GM21447 (cell line): ENCODE results near the gene KDELR1.
A peak's percentile ranks its signal among the peaks of the same experiment; 100 is the strongest.

ENCODE experiments used
- ATAC-seq: cut with Tn5 transposase; IDR thresholded peaks from one replicate; pipeline ENCODE4 v1.9.1; 2021; ENCODE audit not compliant: unreplicated experiment

Gene KDELR1

DNA sequence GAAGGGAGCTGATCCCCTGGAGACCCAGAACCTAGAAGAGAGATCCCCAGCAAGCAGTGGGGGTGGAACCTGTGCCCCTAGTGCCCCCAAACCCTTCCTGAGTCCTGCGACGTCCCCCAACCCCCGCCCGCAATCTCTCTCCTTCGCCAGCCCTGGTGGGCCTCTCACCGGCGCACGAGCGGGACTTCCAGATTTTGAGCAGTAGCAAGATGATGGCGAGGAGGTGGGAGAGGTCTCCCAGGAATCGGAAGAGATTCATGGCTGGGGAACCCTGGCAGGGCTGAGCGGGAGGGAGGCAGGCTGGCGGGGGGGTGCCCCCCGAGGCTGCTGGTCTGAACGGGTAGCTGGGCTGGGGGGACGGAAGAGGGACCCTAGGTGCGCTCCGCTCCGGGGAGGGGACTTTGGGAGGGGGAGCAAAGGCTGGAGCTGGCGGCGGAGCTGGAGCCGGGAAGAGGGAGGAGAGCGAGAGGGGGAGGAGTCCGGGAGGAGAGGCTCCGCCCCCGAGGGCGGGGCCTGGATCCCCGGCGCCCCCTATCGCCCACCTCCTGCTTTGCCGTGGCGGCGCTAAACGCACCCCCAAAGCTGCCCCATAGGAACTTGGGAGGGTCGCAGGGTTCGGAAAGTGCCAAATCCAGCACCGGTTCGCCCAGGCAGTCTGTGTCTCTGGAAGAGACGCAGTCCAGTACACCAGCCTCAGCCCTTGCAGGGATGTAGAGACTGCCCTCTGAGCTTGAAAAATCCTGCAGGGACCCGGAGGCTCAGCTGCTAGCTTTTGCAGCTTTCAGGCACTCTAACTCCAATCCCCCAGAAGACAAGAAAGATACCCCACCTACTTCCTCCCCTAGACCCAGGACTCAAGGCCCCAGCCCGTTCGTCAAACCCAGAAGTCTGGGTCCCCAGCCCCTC is at the start of gene KDELR1:
Gene KDELR1, minus strand, starts transcription at position 452 of the 906 bp plus-strand sequence. Its CDS starts 193 bp downstream, at position 259.
- peak; percentile 69 for ATAC-seq

DNA sequence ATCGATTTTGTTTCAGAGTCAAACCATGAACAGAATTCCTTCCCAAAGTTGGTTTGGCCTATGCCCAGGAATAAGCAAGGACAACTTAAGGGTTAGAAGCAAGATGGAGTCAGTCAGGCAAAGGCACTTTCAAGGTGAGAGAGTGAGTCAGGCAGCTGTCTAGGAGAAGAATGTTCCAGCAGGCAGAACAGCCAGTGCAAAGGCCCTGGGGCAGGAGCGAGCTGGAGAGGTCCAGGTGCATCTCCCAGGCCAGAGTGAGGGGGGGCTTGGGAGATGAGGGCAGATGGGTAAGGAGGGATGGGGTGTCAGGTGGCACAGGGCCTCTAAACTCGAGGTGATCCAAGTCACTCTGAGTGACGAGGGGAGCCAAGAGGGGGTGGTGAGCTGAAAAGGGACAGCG is 45.2 kb upstream of the KDELR1 start:
- ATAC-seq, result no peak

DNA sequence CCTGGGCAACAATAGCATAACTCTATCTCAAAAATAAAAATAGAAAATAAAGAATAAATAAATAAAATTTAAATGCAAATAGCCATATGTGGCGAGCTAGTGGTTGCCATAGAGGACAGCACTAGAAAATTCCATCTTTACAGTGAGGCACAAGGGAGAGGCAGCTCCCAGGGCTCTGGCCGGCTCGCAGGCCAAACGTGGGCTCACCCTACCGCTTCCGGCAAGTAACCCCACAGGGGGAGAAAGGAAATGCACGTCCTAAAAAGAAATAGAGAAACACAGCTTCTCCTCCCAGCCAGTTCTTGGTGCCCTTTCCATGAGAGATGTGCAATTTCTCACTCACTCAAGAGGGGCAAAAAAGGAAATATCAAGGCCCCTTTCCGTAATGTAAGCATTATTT is 42.0 kb upstream of the KDELR1 start:
- ATAC-seq, result no peak

DNA sequence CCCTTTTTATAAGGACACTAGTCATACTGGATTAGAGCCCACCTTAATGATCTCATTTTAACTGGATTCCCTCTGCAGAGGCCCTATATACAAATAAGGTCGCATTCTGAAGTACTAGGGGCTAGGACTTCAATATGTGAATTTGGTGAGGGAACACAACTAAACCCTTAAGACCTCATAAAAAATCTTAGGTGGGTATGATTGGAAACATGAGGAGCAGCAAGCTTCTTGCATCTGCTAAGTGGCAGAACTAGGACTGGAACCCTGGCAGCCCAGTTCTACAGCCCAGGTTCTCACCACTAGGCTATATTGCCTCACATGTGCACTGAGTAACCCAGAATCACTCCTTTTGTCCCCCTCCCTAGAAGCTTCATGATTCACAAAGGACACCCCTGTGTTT is 37.3 kb upstream of the KDELR1 start:
- no peak for ATAC-seq

DNA sequence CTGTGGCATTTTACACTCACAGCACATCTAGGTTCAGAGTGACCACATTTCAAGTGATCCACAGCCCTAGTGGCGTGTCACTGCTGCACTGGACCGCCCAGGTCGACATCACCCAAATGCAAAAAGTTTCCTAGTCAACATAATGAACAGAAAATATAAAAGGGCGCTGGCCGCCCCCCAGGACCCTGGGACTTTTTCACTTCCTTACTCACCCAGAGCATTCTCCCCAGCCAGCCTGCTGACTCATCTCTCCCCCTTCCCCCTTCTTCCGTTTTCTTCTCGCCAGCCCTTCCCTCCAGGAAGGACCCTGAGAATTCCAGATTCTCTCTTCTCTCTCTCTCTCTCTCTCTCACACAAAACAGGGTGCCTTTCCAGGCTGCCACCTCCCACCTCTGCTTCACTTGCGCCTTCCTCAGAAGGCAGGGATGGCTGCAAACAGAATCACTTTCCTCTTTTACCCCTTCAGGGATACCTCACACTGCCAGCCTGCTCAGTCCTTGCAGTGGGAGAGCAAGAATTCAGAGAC is 33.4 kb upstream of the KDELR1 start:
- ATAC-seq, result no peak

DNA sequence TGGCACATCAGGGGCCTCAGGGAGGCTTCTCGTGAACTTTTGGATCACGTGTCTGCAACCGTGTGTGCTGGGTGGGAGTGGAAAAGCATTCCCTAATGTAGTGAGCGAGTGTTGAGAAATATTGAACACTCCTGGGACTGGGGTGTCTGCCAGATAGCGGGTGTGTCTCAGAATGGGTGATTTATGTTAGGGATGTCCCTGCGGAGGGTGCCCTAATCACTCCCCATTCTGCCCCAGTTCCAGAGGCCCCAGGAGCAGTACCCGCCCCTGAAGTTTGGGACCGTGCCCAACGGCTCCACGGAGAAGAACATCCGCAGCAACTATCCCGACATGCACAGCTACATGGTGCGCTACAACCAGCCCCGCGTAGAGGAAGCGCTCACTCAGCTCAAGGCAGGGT is 30.2 kb upstream of the KDELR1 start:
- ATAC-seq, result no peak

DNA sequence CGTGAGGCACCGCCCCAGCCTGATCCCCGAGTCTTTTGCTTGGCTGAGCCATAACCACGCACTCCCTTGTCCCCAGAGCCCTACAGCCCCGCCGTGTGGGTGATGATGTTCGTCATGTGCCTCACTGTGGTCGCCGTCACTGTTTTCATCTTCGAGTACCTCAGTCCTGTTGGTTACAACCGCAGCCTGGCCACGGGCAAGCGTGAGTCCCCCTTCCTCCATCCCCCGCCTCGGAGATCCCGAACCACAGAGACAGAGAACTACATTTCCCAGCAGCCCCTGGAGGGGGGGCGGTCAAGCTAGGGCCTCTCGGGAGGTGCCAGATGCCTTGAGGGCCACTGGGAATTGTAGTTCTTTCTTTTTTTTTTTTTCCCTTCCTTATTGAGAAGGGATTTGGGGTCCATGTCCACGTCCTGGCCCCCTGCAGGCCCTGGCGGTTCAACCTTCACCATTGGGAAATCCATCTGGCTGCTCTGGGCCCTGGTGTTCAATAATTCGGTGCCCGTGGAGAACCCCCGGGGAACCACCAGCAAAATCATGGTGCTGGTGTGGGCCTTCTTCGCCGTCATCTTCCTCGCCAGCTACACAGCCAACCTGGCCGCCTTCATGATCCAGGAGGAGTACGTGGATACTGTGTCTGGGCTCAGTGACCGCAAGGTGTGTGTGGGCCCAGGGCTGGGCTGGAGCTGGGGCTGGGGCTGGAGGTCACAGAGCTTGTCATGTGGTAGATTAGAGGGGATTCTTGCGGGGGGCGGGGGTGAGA is 28.0 kb upstream of the KDELR1 start:
- no peak for ATAC-seq

DNA sequence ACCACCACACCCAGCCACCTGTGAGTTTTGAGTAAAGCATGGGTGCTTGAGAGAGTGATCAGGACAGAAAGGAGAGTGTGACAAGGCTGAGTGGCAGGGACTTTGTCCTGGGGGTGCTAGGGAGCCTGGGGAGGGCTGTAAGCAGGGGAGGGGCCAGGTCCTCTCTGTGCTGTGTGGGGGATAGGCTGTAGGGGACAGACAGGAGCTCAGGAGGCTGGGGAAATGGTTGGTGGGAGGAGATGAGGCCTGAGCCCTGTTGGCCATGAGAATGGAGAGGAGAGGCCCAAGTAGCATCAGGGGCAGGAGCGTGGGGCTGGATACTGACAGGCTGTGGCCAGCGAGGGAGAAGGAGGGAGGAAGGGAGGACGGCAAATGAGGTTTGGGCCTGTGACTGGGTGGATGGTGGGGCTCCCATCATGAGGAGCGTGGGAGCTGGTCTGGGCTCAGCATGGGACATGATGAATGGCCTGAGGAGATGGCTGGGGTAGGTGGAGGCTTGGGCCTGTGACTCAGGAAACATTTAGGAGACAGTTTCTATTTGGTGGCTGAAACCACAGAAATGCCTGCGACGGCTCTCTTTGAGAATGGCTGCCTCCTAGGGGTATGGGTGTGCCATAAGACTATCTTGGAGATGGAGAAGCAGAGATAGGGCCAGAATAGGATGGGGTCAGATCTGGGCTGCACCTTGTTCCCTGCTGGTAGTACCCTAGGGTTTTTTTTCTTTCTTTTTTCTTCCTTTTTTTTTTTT is 27.1 kb upstream of the KDELR1 start:
- ATAC-seq, result no peak

DNA sequence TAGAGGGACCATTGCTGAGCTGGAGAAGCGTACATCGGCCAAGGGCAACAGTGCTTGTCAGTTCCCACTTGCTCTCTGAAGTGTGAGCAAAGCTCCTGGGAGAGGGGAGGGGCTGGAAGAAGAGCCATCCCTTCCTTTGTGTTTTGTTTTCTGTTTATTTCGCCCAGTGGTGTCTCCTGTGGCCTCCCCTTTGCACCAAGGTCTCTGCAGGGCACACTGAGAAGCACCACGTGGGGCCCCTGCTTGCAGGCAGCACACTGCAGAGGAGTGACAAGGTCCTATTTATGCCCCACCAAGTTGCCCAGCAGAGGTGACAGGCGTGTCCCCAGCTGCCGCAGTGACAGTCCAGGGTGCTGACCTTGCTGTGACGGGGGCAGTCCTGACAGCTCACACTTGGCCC is 26.1 kb upstream of the KDELR1 start:
- ATAC-seq, result no peak

DNA sequence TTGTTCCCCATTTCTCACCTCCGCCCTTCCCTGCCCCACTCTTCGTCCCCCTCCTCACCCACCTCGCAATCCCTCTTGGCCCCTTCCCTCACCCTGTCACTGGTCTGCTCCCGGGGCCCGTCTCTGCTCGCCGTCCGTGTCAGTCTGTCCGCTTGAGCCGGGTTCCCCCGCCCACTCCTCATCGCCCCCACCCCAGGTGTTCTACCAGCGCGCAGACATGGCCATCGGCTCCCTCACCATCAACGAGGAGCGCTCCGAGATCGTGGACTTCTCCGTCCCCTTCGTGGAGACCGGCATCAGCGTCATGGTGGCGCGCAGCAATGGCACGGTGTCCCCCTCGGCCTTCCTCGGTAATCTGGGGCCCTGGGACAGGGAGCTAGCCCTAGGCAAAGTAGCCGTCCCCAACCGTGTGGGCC is 24.5 kb upstream of the KDELR1 start:
- no peak for ATAC-seq

DNA sequence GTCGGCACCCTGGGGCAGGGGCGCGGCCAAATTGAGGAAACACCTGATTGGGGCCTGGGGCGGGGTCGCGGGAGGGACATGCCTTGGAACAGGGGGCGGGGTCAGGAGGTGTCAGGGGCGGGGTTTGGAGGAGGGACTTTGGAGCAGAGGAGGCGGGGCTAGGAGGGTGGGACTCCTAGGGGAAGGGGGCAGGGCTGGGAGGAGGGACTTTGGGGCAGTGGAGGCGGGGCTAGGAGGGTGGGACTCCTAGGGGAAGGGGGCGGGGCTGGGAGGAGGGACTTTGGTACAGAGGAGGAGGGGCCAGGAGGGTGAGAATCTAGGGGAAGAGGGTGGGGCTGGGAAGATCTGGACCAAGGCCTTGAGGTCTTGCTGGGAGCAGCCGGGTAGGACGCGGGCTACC is 24.0 kb upstream of the KDELR1 start:
- ATAC-seq, result no peak

DNA sequence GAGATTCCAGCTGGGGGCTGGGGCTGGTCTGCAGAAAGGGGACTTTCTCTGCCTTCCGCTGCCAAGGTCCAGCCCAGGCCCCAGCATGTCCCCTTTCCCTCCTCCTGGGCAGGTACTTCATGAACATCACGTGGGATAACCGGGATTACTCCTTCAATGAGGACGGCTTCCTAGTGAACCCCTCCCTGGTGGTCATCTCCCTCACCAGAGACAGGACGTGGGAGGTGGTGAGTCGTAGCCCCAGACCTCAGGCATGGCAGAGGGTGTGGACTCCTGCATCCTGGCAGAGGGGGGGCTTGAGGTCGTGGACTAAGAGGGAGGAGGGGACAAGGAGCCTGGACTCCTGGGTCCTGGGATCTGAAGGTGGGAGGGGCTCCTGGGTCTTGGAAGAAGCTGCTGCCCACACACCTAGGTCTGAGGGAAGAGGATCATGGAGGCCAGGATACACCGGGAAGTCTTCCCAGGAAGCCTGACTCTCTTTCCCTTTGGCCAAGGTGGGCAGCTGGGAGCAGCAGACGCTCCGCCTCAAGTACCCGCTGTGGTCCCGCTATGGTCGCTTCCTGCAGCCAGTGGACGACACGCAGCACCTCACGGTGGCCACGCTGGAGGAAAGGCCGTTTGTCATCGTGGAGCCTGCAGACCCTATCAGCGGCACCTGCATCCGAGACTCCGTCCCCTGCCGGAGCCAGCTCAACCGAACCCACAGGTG is 22.7 kb upstream of the KDELR1 start:
- no peak for ATAC-seq

DNA sequence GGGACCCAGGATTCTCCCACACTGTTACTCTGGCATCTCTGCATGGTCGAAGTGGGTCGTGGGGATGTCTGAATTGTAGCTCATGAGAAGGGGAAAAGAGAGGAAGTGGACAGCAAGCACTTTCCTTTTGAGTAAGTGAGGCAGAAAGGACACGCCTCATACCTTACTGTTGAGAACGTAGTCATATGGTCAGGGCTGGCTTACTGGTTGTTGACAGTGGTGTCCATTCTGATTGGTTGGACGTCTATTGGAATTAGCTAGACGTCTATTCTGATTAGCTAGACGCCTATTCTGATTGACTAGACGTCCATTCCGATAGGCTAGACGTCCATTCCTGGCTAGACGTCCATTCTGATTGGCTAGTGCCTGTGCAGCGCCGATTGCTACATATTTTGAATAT is 14.5 kb upstream of the KDELR1 start:
- ATAC-seq, result no peak

DNA sequence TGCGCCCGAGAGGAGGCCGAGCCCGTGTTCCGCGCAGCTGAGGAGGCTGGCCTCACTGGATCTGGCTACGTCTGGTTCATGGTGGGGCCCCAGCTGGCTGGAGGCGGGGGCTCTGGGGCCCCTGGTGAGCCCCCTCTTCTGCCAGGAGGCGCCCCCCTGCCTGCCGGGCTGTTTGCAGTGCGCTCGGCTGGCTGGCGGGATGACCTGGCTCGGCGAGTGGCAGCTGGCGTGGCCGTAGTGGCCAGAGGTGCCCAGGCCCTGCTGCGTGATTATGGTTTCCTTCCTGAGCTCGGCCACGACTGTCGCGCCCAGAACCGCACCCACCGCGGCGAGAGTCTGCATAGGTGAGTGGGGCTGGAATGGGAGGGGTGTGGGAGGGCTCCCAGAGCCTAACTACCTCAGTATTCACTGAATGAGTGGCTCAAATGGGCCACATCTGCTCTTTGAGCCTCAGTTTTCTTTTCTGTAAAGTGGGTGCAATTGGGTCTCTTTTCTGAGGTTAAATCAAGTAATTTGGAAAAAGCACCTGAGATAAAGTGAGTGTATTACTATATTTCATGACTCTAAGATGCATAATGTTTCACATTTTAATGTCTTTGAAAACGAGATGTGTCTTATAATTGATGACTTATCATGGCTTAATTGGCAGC is 13.8 kb upstream of the KDELR1 start:
- no peak for ATAC-seq

DNA sequence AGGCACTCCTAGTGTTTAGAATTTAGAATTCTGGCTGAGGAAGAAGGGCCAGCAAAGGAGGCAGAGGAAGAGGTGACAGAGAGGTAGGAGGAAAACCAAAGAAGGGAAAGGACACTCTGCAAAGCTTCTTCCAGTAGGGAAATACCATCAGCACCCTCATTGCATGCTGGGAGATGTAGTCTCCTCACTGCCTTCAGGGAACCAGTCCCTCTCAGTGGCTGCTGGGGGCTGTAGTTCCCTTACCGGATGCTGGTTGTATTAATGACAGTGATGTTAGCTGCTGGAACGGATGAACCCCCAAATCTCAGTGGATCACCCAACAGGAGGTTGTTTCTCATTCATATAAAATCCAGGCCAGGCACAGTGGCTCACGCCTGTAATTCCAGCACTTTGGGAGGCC is 12.3 kb upstream of the KDELR1 start:
- ATAC-seq, result no peak

DNA sequence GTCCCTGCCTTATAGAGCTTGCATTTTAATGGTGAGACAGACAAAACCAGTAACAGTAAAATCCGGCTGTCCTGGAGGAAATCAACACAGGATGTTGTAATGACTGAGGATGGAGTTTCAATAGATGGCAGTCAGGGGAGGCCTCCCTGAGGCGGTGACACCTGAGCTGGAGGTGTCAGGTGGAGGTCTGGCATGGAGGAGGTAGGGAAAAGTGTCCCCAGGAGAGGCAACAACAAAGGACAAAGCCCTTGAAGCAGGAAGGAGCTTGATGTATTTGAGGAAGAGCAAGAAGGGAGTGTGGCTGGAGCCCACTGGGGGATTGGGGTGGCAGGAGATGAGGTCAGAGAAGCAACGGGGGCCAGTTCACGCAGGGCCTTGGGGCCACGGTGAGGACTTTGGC is 9.9 kb upstream of the KDELR1 start:
- ATAC-seq, result no peak

DNA sequence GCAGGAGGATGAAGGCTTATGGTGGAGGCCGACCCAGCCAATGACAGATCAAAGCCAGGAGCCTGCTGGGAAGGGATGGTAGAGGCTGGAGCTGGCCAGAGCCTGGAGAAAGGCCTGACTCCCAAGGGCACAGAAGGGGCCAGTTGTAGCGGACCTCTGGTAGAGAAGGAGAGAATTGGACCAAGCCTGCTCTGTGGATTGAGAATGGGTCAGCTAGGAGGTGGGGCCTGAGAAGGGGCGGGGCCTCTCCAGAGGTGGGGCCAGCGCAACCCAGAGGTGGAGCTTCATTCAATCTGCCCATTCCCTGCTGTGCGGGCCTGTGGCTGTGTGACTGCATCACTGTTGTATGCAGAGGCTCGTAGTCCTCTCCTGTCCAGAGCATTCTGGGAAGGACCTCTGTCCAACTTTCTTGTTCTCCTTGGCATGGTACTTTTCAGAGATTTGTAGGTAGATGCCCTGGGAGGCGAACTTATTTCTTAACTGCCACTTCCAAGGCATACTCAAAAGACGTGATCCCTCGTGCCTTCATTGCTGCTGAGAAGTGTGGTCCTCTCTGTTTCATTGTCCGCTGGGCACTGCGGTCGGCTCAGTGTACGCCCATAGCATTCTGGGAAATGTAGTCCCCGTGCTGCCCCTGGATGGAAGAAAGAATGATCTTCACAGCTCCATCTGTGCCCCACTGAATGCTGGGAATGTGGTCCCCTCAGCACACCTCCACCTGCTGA is 8.8 kb upstream of the KDELR1 start:
- no peak for ATAC-seq

DNA sequence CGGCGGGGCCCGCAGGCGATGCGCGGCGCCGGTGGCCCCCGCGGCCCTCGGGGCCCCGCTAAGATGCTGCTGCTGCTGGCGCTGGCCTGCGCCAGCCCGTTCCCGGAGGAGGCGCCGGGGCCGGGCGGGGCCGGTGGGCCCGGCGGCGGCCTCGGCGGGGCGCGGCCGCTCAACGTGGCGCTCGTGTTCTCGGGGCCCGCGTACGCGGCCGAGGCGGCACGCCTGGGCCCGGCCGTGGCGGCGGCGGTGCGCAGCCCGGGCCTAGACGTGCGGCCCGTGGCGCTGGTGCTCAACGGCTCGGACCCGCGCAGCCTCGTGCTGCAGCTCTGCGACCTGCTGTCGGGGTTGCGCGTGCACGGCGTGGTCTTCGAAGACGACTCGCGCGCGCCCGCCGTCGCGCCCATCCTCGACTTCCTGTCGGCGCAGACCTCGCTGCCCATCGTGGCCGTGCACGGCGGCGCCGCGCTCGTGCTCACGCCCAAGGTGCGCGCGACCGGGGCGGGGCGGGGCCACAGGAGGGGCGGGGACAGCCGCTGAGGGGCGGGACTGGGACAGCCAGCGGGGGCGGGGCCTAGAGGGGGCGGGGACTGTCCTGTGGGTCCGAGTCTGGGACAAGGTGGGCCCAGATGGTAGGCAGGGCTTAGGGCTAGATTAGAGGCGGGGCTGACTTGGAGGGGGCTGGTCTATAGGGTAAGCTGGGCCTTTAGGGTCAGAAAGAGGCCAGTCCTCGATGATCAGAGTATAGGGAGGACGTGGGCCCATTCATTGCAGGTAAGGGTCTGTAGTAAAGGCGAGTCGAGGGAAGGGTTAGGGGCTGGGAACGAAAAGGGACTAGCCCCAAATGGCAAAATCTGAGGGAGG is 7.3 kb upstream of the KDELR1 start:
- peak; percentile 42 for ATAC-seq

DNA sequence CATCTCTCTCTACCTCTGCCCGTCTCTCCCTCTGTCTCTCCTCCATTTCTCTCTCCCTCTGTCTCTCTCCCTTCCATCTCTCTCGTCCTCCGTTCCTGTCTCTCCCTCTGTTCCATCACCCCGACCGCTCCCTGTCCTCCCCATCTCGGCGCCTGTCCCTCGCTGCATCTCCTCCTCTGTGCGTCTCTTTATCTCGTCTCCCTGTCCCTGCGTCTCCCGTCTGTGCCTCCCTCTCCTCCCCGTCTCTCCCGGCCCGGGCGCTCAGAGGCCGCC is 6.7 kb upstream of the KDELR1 start:
- peak; percentile 9 for ATAC-seq
